T-cell (primary cell): ENCODE results near the gene TEKT3. TPM values are rescaled to one million over a fixed set of nuclear protein-coding genes. Genes with fewer than 3 reads are reported as not detected.

Experiments used
- ATAC-seq, 4 experiments: fragments of 200-7000 bp in 3 of 4; fragments of 150-1000 bp in 1 of 4; cut with Tn5 transposase; replicated peaks in 1 of 4; 1 replicate in 3 of 4; 2 replicates in 1 of 4; pipeline ENCODE4 v1.10.0; 2021; ENCODE audit warnings: moderate library complexity in 3 of 4, mild to moderate bottlenecking in 2 of 4, moderate number of reproducible peaks in 1 of 4
- CTCF ChIA-PET, 2 donors: fragments of 300-600 bp; sonication (Branson Sonifier 250); formaldehyde crosslinking; loops; one replicate each; lab custom pipeline; 2022; ENCODE audit warnings: antibody characterized with exemption in 2 of 2; lab: Charles Lee
- POLR2A ChIA-PET, 2 donors: fragments of 300-600 bp; sonication (Branson Sonifier 250); formaldehyde crosslinking; loops; one replicate each; lab custom pipeline; 2022; ENCODE audit warnings: antibody characterized with exemption in 2 of 2; lab: Charles Lee
- DNase-seq, 35 experiments: peaks; one replicate each; pipeline versions ENCODE4 v3.0.0 to v3.0.0-alpha.2; 2013 to 2023
- H3K27ac ChIP-seq: one replicate; pipeline ENCODE4 v1.5.1; 2013; ENCODE audit warnings: low read length
- H3K27me3 ChIP-seq, 2 experiments: replicated peaks in 1 of 2; 1 replicate in 1 of 2; 2 replicates in 1 of 2; pipeline versions ENCODE4 v1.6.1 to v1.7.0; 2013; ENCODE audit warnings: low read length in 1 of 2, mixed read lengths in 1 of 2; ENCODE audit not compliant: control insufficient read depth in 2 of 2, insufficient read depth in 2 of 2; ENCODE audit errors: extremely low read depth in 1 of 2
- H3K36me3 ChIP-seq, 2 donors: 1 replicate in 1 of 2; 2 replicates in 1 of 2; pipeline versions ENCODE4 v1.6.1 to v1.7.0; 2013; ENCODE audit warnings: low read length in 1 of 2; ENCODE audit not compliant: control insufficient read depth in 2 of 2, insufficient read depth in 1 of 2; ENCODE audit errors: extremely low read depth in 1 of 2
- H3K4me1 ChIP-seq, 2 experiments: 1 replicate in 1 of 2; 2 replicates in 1 of 2; pipeline versions ENCODE4 v1.6.1 to v1.7.0; 2013; ENCODE audit warnings: low read length in 2 of 2, mixed read lengths in 1 of 2; ENCODE audit not compliant: insufficient read depth in 2 of 2, control insufficient read depth in 1 of 2; ENCODE audit errors: extremely low read depth in 1 of 2
- H3K4me3 ChIP-seq, 2 donors: 1 replicate in 1 of 2; 2 replicates in 1 of 2; pipeline versions ENCODE4 v1.5.1 to v1.7.0; 2013; ENCODE audit warnings: mild to moderate bottlenecking in 2 of 2, low read length in 1 of 2, moderate library complexity in 1 of 2; ENCODE audit not compliant: control insufficient read depth in 1 of 2; ENCODE audit errors: extremely low read depth in 1 of 2
- H3K9me3 ChIP-seq: 2 replicates; pipeline ENCODE4 v1.7.0; 2013
- H3K27ac Mint-ChIP-seq, 2 donors: one replicate each; pipeline ENCODE4 v1.8.0; 2020 to 2021; ENCODE audit warnings: mild to moderate bottlenecking in 2 of 2, mixed read lengths in 2 of 2
- H3K27me3 Mint-ChIP-seq, 2 donors: one replicate each; pipeline ENCODE4 v1.8.0; 2021 to 2022; ENCODE audit warnings: mixed read lengths in 2 of 2
- H3K36me3 Mint-ChIP-seq: one replicate; pipeline ENCODE4 v1.8.0; 2021; ENCODE audit warnings: mixed read lengths
- H3K4me1 Mint-ChIP-seq, 3 donors: one replicate each; pipeline ENCODE4 v1.8.0; 2020 to 2022; ENCODE audit warnings: mixed read lengths in 3 of 3, mild to moderate bottlenecking in 1 of 3
- H3K4me3 Mint-ChIP-seq, 3 donors: one replicate each; pipeline ENCODE4 v1.8.0; 2020 to 2022; ENCODE audit warnings: mild to moderate bottlenecking in 3 of 3, mixed read lengths in 3 of 3, moderate library complexity in 3 of 3
- H3K9me3 Mint-ChIP-seq, 3 donors: one replicate each; pipeline ENCODE4 v1.8.0; 2020 to 2022; ENCODE audit warnings: mixed read lengths in 3 of 3
- WGBS: methylation state at CpG from one replicate; pipeline ENCODE4 v1.1.5; 2013; ENCODE audit warnings: missing lambda C conversion rate; ENCODE audit not compliant: insufficient coverage; 5-methylcytosine and 5-hydroxymethylcytosine counted together
- total RNA-seq, 35 experiments: library from RNA in 6 of 35; stranded (reverse) in 6 of 35; fragments of 120-200 nt in 1 of 35; gene quantifications; one replicate each; pipeline versions ENCODE4 v1.2.1 to v1.2.4 and lab custom pipeline; 2013 to 2026

The TEKT3 gene
- total RNA-seq, 5 donors from 2014 or later (not counting 1 experiment from before 2014, with no cell fraction given), result 0.35 TPM; not detected in 4

- H3K27ac Mint-ChIP-seq, result no peak overlapping the region
- no peaks in the 10 kb centered on the region for H3K4me1 ChIP-seq
- peaks cover 3% of the 10 kb centered on the region for H3K36me3 Mint-ChIP-seq
- no peak for DNase-seq
- H3K4me3 ChIP-seq, result no peak overlapping the region
- no peaks in the 10 kb centered on the region for H3K9me3 ChIP-seq
- no peak overlapping the region for H3K4me3 Mint-ChIP-seq
- H3K27me3 ChIP-seq, result peaks cover 0 to 12% of the 10 kb centered on the region in 2 experiments
- peaks cover 62 to 65% of the 10 kb centered on the region in 2 donors for H3K27me3 Mint-ChIP-seq
- no peaks in the 10 kb centered on the region for H3K36me3 ChIP-seq
- ChIA-PET CTCF (interaction anchor here in 1 of 2 donors (0.6 kb wide), 1 partner anchor 15 kb away, joined by 4 read pairs; no protein-coding TSS in a partner anchor), POLR2A (interaction anchor here in 1 of 2 donors (0.8 kb wide), 1 partner anchor 94 kb away, joined by 5 read pairs; no protein-coding TSS in a partner anchor)
- no peaks in the 10 kb centered on the region for H3K4me1 Mint-ChIP-seq
- H3K27ac ChIP-seq, result no peak overlapping the region
- H3K9me3 Mint-ChIP-seq, result peaks cover 0 to 5% (median 0%) of the 10 kb centered on the region in 3 donors
- 43% methylated on average over 4 of the region's 4 CpGs for WGBS
- no peak for ATAC-seq
These were observed 6.6 kb upstream of the TEKT3 start for GRCh38 chr17:15348021-15348420.

- DNase-seq (no peak), ATAC-seq (no peak)
- ChIA-PET CTCF (no interaction called here), POLR2A (no interaction called here)
- no peak overlapping the region for H3K27ac Mint-ChIP-seq
- Histone ChIP-seq H3K9me3 (no peaks in the 10 kb centered on the region), H3K27ac (no peak overlapping the region), H3K4me1 (peaks cover 0 to 8% of the 10 kb centered on the region in 2 experiments), H3K27me3 (peaks cover 11 to 21% of the 10 kb centered on the region in 2 experiments), H3K36me3 (no peaks in the 10 kb centered on the region), H3K4me3 (no peak overlapping the region)
- H3K4me3 Mint-ChIP-seq, result no peak overlapping the region
- H3K9me3 Mint-ChIP-seq, result peaks cover 0 to 5% (median 0%) of the 10 kb centered on the region in 3 donors
- H3K4me1 Mint-ChIP-seq, result peaks cover 2 to 5% (median 5%) of the 10 kb centered on the region in 3 donors
- H3K27me3 Mint-ChIP-seq, result peaks cover 61 to 64% of the 10 kb centered on the region in 2 donors
- WGBS, result 89% methylated on average over 3 of the region's 13 CpGs
- H3K36me3 Mint-ChIP-seq, result peaks cover 3% of the 10 kb centered on the region
These were observed 4.7 kb upstream of the TEKT3 start for GRCh38 chr17:15346066-15346595.

GRCh38 chr17:15343749-15344148, 2.4 kb upstream of the TEKT3 start:
- ChIA-PET POLR2A (no interaction called here), CTCF (no interaction called here)
- H3K9me3 Mint-ChIP-seq, result peaks cover 0 to 5% (median 0%) of the 10 kb centered on the region in 3 donors
- peaks cover 3% of the 10 kb centered on the region for H3K36me3 Mint-ChIP-seq
- Histone ChIP-seq H3K27me3 (peaks cover 21 to 29% of the 10 kb centered on the region in 2 experiments), H3K4me1 (peaks cover 0 to 12% of the 10 kb centered on the region in 2 experiments), H3K9me3 (no peaks in the 10 kb centered on the region), H3K27ac (no peak overlapping the region), H3K4me3 (no peak overlapping the region), H3K36me3 (no peaks in the 10 kb centered on the region)
- peaks cover 63 to 77% of the 10 kb centered on the region in 2 donors for H3K27me3 Mint-ChIP-seq
- 73% methylated on average over 3 of the region's 4 CpGs for WGBS
- ATAC-seq (no peak), DNase-seq (no peak)
- H3K27ac Mint-ChIP-seq, result no peak overlapping the region
- no peak overlapping the region for H3K4me3 Mint-ChIP-seq
- peaks cover 7 to 10% (median 8%) of the 10 kb centered on the region in 3 donors for H3K4me1 Mint-ChIP-seq

DNA sequence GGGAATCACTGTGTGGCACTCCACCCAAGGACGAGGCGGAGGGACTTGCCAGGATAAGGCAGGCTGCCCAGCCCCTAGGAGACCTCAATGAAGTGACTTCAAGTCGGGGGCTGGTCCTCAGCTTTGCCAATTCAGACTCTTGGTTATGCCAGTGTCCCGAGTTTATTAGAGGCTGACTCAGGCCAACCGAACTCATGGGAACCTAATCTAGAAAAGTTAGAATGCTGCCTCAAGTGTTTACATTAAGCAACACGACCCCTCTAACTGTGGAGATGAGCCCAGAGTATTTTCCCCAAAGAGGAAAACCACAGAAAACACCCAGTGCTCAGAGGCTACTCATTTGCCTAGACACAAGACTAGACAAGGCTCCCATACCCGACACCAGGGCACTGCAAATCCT, 1.1 kb upstream of the TEKT3 start:
- Histone ChIP-seq H3K4me3 (no peak overlapping the region), H3K4me1 (peaks cover 0 to 12% of the 10 kb centered on the region in 2 experiments), H3K9me3 (no peaks in the 10 kb centered on the region), H3K27ac (no peak overlapping the region), H3K27me3 (peaks cover 21 to 29% of the 10 kb centered on the region in 2 experiments), H3K36me3 (no peaks in the 10 kb centered on the region)
- CTCF ChIA-PET, result no interaction called here
- DNase-seq (no peak), ATAC-seq (no peak)
- no peak overlapping the region for H3K4me3 Mint-ChIP-seq
- H3K27me3 Mint-ChIP-seq, result peaks cover 52 to 71% of the 10 kb centered on the region in 2 donors
- H3K27ac Mint-ChIP-seq, result no peak overlapping the region
- peaks cover 7 to 10% (median 8%) of the 10 kb centered on the region in 3 donors for H3K4me1 Mint-ChIP-seq
- WGBS, result 73% methylated on average over 7 of the region's 7 CpGs
- POLR2A ChIA-PET, result no interaction called here
- H3K36me3 Mint-ChIP-seq, result peaks cover 3% of the 10 kb centered on the region
- peaks cover 0 to 5% (median 0%) of the 10 kb centered on the region in 3 donors for H3K9me3 Mint-ChIP-seq

DNA sequence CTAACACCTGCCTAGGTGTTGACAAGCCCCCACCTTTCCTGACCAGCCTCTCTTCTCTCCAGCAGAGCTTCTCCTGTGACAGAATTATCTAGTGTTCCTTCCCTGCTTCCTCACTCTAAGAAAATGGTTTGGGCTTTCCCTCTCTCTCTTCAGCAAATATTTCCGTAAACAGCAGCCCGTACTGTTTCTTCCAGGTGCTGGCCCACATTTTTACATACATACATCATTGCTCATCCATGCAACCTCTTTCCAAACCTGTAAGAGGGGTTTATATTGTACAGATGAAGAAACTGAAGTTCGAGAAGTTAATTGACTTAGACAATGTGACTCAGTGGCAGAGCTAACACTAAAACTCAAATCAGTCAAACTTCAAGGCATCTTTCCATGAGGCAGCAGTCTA, 569 bp upstream of the TEKT3 start:
- Histone ChIP-seq H3K9me3 (no peaks in the 10 kb centered on the region), H3K36me3 (no peaks in the 10 kb centered on the region), H3K27me3 (peaks cover 21 to 29% of the 10 kb centered on the region in 2 experiments), H3K4me3 (no peak overlapping the region), H3K27ac (no peak overlapping the region), H3K4me1 (peaks cover 0 to 12% of the 10 kb centered on the region in 2 experiments)
- Mint-ChIP-seq H3K4me3 (peak overlapping the region in 2 of 3 donors; percentile 18 to 69), H3K27ac (no peak overlapping the region), H3K36me3 (peaks cover 3% of the 10 kb centered on the region), H3K4me1 (peaks cover 7 to 10% (median 8%) of the 10 kb centered on the region in 3 donors), H3K9me3 (peaks cover 0 to 8% (median 0%) of the 10 kb centered on the region in 3 donors), H3K27me3 (peaks cover 55 to 73% of the 10 kb centered on the region in 2 donors)
- WGBS, result no CpG with 5 or more reads among the region's 3 CpGs
- ATAC-seq (no peak), DNase-seq (no peak)
- ChIA-PET CTCF (no interaction called here), POLR2A (no interaction called here)

DNA sequence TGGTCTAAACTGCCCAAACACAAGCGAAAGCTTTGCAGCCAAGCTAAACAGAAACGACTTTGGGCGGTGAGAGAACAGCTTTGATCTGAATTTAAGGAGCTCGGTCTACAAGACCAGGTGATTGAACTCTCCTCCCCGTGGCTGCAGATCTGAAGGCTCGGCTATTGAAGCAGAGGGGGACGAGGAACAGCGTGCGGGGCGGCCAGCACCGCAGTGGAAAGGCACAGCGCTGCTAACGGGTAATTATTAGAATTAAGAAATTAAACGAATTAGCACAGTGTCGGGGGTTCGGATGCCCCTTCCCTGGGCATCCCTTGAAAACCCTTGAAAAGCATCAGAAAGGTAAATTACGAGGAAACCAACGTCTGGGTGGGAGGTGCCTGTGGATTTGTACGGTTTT, 431 bp downstream of the TEKT3 start:
- DNase-seq, result no peak
- peaks cover 7 to 10% (median 8%) of the 10 kb centered on the region in 3 donors for H3K4me1 Mint-ChIP-seq

More for the DNA sequence above, 431 bp downstream of the TEKT3 start:
- WGBS, result 6% methylated on average over 19 of the region's 19 CpGs
- peaks cover 3% of the 10 kb centered on the region for H3K36me3 Mint-ChIP-seq
- H3K27ac Mint-ChIP-seq, result peak overlapping the region in 1 of 2 donors; percentile 33
- ChIA-PET POLR2A (no interaction called here), CTCF (no interaction called here)
- H3K27ac ChIP-seq, result no peak overlapping the region
- no peak overlapping the region for H3K4me3 ChIP-seq
- peaks cover 59 to 71% of the 10 kb centered on the region in 2 donors for H3K27me3 Mint-ChIP-seq
- H3K9me3 Mint-ChIP-seq, result peaks cover 0 to 8% (median 2%) of the 10 kb centered on the region in 3 donors
- peak overlapping the region; percentile 26 to 69 (median 42) for H3K4me3 Mint-ChIP-seq
- no peak for ATAC-seq
- H3K9me3 ChIP-seq, result no peaks in the 10 kb centered on the region
- peaks cover 0 to 12% of the 10 kb centered on the region in 2 experiments for H3K4me1 ChIP-seq
- no peaks in the 10 kb centered on the region for H3K36me3 ChIP-seq
- H3K27me3 ChIP-seq, result peaks cover 21 to 29% of the 10 kb centered on the region in 2 experiments
